Astrocyte (in vitro differentiated cells and primary cell): ENCODE data around the gene CACNA1D. TPM values are rescaled to one million over a fixed set of nuclear protein-coding genes. Genes with fewer than 3 reads are reported as not detected.

Experiments used
- DNase-seq: peaks from one replicate; pipeline ENCODE4 v3.0.0-alpha.2; 2010; ENCODE audit warnings: low read depth
- FAIRE-seq: peaks from 2 replicates; lab custom pipeline; 2011; peaks lifted over from hg19 to GRCh38; lab: Jason Lieb, UNC
- H2AFZ ChIP-seq: 2 replicates; pipeline ENCODE4 v1.6.0; 2012; ENCODE audit warnings: low read depth, low read length, inconsistent platforms
- H3K27ac ChIP-seq: 2 replicates; pipeline ENCODE4 v1.5.1; 2011; ENCODE audit warnings: low read depth, low read length, inconsistent platforms
- H3K27me3 ChIP-seq: 2 replicates; pipeline ENCODE4 v1.6.0; 2011; ENCODE audit warnings: low read length, inconsistent platforms; ENCODE audit not compliant: insufficient read depth
- H3K36me3 ChIP-seq: 2 replicates; pipeline ENCODE4 v1.5.1; 2011; ENCODE audit warnings: low read length, inconsistent platforms; ENCODE audit not compliant: insufficient read depth
- H3K4me1 ChIP-seq: 2 replicates; pipeline ENCODE4 v1.5.1; 2011; ENCODE audit warnings: low read length, inconsistent platforms; ENCODE audit not compliant: insufficient read depth
- H3K4me2 ChIP-seq: 2 replicates; pipeline ENCODE4 v1.6.0; 2012; ENCODE audit warnings: low read length, inconsistent platforms
- H3K4me3 ChIP-seq: 2 replicates; pipeline ENCODE4 v1.5.1; 2011; ENCODE audit warnings: low read depth, mild to moderate bottlenecking, low read length, inconsistent platforms; ENCODE audit not compliant: insufficient read depth
- H3K79me2 ChIP-seq: 2 replicates; pipeline ENCODE4 v1.6.0; 2012; ENCODE audit warnings: mild to moderate bottlenecking, low read length, inconsistent platforms; ENCODE audit not compliant: insufficient read depth
- H3K9ac ChIP-seq: 2 replicates; pipeline ENCODE4 v1.6.0; 2012; ENCODE audit warnings: mild to moderate bottlenecking, low read length, inconsistent platforms
- H3K9me3 ChIP-seq: 2 replicates; pipeline ENCODE4 v1.5.1; 2012; ENCODE audit warnings: low read depth, mild to moderate bottlenecking, low read length, inconsistent platforms; ENCODE audit not compliant: insufficient read depth
- H4K20me1 ChIP-seq: 2 replicates; pipeline ENCODE4 v1.6.0; 2012; ENCODE audit warnings: low read length, inconsistent platforms; ENCODE audit not compliant: insufficient read depth
- H3K27ac Mint-ChIP-seq: one replicate; pipeline ENCODE4 v1.8.0; 2021; ENCODE audit warnings: mild to moderate bottlenecking, mixed read lengths; ENCODE audit not compliant: unreplicated experiment
- H3K27me3 Mint-ChIP-seq: one replicate; pipeline ENCODE4 v1.8.0; 2021; ENCODE audit warnings: low read depth, mixed read lengths; ENCODE audit not compliant: unreplicated experiment
- H3K36me3 Mint-ChIP-seq: one replicate; pipeline ENCODE4 v1.8.0; 2021; ENCODE audit warnings: low read depth, mixed read lengths; ENCODE audit not compliant: unreplicated experiment
- H3K4me1 Mint-ChIP-seq: one replicate; pipeline ENCODE4 v1.8.0; 2021; ENCODE audit warnings: low read depth, mixed read lengths; ENCODE audit not compliant: unreplicated experiment
- H3K4me3 Mint-ChIP-seq: one replicate; pipeline ENCODE4 v1.8.0; 2021; ENCODE audit warnings: mild to moderate bottlenecking, moderate library complexity, mixed read lengths; ENCODE audit not compliant: unreplicated experiment
- H3K9me3 Mint-ChIP-seq: one replicate; pipeline ENCODE4 v1.8.0; 2021; ENCODE audit warnings: mild to moderate bottlenecking, mixed read lengths; ENCODE audit not compliant: unreplicated experiment
- EZH2 ChIP-seq: IDR thresholded peaks from 2 replicates; pipeline ENCODE4 v1.6.1; 2012; ENCODE audit warnings: mild to moderate bottlenecking, low read length, inconsistent platforms; ENCODE audit not compliant: insufficient read depth
- total RNA-seq: library from RNA; stranded (reverse); gene quantifications from 2 replicates; pipeline ENCODE4 v1.2.1, GENCODE V29; 2021
- TF ChIP-seq, protein P1 (sequence below): IDR thresholded peaks from 2 replicates; pipeline ENCODE4 v1.5.1; 2011; ENCODE audit warnings: low read depth, mild to moderate bottlenecking, inconsistent platforms, low read length, moderate library complexity; ENCODE audit not compliant: insufficient read depth

The CACNA1D gene
- total RNA-seq, 1 donor from 2014 or later: 0.41 TPM

DNA sequence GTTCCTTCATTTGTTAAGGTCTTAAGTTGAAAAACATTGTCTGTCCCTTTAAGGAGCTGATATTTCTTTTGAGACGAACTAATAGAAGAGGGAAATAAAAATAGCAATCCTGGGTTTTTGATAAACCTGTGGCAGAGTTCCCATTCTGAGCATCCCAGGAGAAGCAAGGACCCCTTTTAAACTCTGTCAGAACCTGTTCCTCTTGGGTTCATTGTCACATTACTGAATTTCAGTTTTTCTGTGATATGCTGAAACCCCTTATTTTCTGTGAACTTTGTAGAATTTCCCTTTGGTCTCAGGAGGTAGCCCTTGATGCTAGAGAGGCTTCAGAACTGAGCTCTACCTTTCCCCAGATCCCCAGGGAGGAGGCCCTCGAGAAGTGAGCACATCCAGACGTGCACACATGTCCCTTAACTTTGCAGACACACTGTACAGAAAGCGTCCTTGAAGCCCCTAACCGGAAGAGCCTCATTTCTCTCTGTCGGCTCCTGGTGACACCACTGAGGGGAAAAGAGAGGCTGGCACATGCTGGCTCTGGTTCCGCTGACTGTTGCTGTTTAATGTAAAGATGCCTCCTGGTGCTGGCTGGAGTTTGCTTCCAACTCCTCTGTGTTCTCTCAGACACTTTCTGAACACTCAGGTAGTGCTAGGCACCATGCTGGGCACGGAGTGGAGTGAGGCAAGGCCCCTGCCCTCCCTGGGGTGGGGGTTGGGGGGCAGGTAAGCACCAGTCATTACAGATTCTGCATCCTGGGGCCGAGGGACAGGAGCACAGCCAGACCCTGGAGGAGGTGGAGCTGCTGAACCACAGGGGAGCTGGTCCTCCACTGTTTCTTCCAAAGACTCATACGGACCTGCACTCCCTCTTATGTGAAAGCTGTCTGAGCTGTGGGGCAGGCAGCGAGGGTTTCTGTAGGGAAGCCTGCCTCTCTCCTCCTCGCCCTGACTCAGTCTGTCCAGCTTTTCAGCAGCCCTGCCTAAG, 274.4 kb downstream of the CACNA1D start:
- Mint-ChIP-seq H3K4me3 (no peak overlapping the region), H3K36me3 (no peaks in the 10 kb centered on the region), H3K27ac (no peak overlapping the region), H3K9me3 (peaks cover 1% of the 10 kb centered on the region), H3K4me1 (no peaks in the 10 kb centered on the region), H3K27me3 (peaks cover 64% of the 10 kb centered on the region)
- FAIRE-seq (no peak), DNase-seq (no peak)
- no peaks in the 10 kb centered on the region for H3K79me2 ChIP-seq
- no peak for TF ChIP-seq EZH2
- TF ChIP-seq, protein P1, sequence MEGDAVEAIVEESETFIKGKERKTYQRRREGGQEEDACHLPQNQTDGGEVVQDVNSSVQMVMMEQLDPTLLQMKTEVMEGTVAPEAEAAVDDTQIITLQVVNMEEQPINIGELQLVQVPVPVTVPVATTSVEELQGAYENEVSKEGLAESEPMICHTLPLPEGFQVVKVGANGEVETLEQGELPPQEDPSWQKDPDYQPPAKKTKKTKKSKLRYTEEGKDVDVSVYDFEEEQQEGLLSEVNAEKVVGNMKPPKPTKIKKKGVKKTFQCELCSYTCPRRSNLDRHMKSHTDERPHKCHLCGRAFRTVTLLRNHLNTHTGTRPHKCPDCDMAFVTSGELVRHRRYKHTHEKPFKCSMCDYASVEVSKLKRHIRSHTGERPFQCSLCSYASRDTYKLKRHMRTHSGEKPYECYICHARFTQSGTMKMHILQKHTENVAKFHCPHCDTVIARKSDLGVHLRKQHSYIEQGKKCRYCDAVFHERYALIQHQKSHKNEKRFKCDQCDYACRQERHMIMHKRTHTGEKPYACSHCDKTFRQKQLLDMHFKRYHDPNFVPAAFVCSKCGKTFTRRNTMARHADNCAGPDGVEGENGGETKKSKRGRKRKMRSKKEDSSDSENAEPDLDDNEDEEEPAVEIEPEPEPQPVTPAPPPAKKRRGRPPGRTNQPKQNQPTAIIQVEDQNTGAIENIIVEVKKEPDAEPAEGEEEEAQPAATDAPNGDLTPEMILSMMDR: no peak
- no peaks in the 10 kb centered on the region for H4K20me1 ChIP-seq
- no peak overlapping the region for H3K27ac ChIP-seq
- no peak overlapping the region for H3K9ac ChIP-seq
- no peaks in the 10 kb centered on the region for H3K9me3 ChIP-seq
- H3K36me3 ChIP-seq: no peaks in the 10 kb centered on the region
- H3K4me2 ChIP-seq: no peak overlapping the region
- H3K4me1 ChIP-seq: peaks cover 7% of the 10 kb centered on the region
- peaks cover 5% of the 10 kb centered on the region for H3K27me3 ChIP-seq
- no peak overlapping the region for H2AFZ ChIP-seq
- H3K4me3 ChIP-seq: no peak overlapping the region

DNA sequence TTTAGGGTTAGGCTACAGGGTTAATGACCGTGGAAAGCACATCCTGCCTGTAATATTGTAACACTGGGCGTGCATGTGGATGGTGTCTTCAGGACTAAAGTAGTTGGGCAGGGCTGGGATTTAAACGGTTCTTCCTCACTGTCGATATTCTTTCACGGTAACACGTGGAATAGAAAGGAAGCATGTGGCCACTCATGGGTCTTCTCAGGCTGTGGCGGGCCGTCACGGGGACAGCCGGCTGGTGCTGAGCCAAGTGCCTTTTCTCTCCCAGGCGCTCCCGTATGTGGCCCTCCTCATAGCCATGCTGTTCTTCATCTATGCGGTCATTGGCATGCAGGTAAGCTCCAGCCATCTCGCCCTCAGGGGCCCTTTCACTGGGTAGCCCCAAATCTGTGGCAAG, 278.2 kb downstream of the CACNA1D start:
- Histone ChIP-seq H3K36me3 (no peaks in the 10 kb centered on the region), H3K27me3 (peaks cover 6% of the 10 kb centered on the region), H3K9ac (no peak overlapping the region), H3K4me3 (no peak overlapping the region), H3K4me1 (peaks cover 15% of the 10 kb centered on the region), H4K20me1 (no peaks in the 10 kb centered on the region), H2AFZ (no peak overlapping the region), H3K9me3 (no peaks in the 10 kb centered on the region), H3K4me2 (no peak overlapping the region), H3K79me2 (no peaks in the 10 kb centered on the region), H3K27ac (no peak overlapping the region)
- H3K27me3 Mint-ChIP-seq: peaks cover 70% of the 10 kb centered on the region
- DNase-seq (no peak), FAIRE-seq (no peak)
- H3K36me3 Mint-ChIP-seq: no peaks in the 10 kb centered on the region
- peak overlapping the region; percentile 26 for H3K27ac Mint-ChIP-seq
- TF ChIP-seq, protein P1: no peak
- no peak for TF ChIP-seq EZH2
- H3K4me3 Mint-ChIP-seq: no peak overlapping the region
- H3K9me3 Mint-ChIP-seq: peaks cover 1% of the 10 kb centered on the region
- H3K4me1 Mint-ChIP-seq: peaks cover 10% of the 10 kb centered on the region
